ENCODE results near the gene RAPGEF6. TPM values are rescaled to one million over a fixed set of nuclear protein-coding genes. Genes with fewer than 3 reads are reported as not detected.

The RAPGEF6 gene
- total RNA-seq, 4 donors from 2014 or later = 14.0 to 23.7 (median 17.9) TPM

- TF ChIP-seq POLR2A (IDR thresholded peaks at IDR 0.05) (no peak), EP300 (IDR thresholded peaks at IDR 0.05) (no peak), POLR2AphosphoS5 (IDR thresholded peaks at IDR 0.05) (no peak)
- TF ChIP-seq, protein P1, sequence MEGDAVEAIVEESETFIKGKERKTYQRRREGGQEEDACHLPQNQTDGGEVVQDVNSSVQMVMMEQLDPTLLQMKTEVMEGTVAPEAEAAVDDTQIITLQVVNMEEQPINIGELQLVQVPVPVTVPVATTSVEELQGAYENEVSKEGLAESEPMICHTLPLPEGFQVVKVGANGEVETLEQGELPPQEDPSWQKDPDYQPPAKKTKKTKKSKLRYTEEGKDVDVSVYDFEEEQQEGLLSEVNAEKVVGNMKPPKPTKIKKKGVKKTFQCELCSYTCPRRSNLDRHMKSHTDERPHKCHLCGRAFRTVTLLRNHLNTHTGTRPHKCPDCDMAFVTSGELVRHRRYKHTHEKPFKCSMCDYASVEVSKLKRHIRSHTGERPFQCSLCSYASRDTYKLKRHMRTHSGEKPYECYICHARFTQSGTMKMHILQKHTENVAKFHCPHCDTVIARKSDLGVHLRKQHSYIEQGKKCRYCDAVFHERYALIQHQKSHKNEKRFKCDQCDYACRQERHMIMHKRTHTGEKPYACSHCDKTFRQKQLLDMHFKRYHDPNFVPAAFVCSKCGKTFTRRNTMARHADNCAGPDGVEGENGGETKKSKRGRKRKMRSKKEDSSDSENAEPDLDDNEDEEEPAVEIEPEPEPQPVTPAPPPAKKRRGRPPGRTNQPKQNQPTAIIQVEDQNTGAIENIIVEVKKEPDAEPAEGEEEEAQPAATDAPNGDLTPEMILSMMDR (IDR thresholded peaks at IDR 0.05) = no peak
- 12 to 27% methylated on average over 4 of the region's 4 CpGs for WGBS, 2 donors (ENCODE audit: low coverage in 1 of 2)
- Histone ChIP-seq H3K4me3 (no peak overlapping the region), H3K27me3 (no peaks in the 10 kb centered on the region), H3K9me3 (no peaks in the 10 kb centered on the region), H3K4me1 (peaks cover 0 to 30% (median 0%) of the 10 kb centered on the region in 3 donors), H3K27ac (peak overlapping the region in 1 of 4 donors; percentile 31), H3K36me3 (peaks cover 0 to 14% of the 10 kb centered on the region in 2 donors)
- no peak for ATAC-seq
These were observed 248.2 kb downstream of the RAPGEF6 start for GRCh38 chr5:131386779-131387178.

DNA sequence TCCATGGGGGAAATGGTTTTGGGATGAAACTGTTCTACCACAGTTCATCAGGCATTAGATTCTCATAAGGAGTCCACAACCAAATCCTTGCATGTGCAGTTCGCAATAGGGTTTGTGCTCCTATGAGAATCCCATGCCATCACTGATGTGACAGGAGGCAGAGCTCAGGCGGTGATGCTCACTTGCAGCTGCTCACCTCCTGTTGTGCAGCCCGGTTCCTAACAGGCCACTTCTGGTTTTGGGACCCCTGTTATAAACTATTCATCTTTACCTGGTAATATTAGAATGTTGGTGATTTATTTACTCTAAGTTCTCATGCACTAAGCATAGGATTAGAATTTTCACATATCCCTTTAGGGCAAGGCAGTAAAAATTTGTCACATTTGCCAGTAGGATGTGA, 248.9 kb downstream of the RAPGEF6 start:
- H3K27me3 ChIP-seq = no peaks in the 10 kb centered on the region
- peak overlapping the region in 1 of 4 donors; percentile 31 for H3K27ac ChIP-seq
- H3K36me3 ChIP-seq = peaks cover 0 to 8% of the 10 kb centered on the region in 2 donors
- no peak for TF ChIP-seq POLR2A (IDR thresholded peaks at IDR 0.05)
- TF ChIP-seq, protein P1 (IDR thresholded peaks at IDR 0.05) = no peak
- TF ChIP-seq POLR2AphosphoS5 (IDR thresholded peaks at IDR 0.05) = no peak
- TF ChIP-seq EP300 (IDR thresholded peaks at IDR 0.05) = no peak
- WGBS, 2 donors (ENCODE audit: low coverage in 1 of 2) = 83 to 96% methylated on average over 1 to 3 of the region's 3 CpGs
- no peaks in the 10 kb centered on the region for H3K9me3 ChIP-seq
- H3K4me3 ChIP-seq = no peak overlapping the region
- no peak for ATAC-seq
- peaks cover 0 to 37% (median 0%) of the 10 kb centered on the region in 3 donors for H3K4me1 ChIP-seq

- no peaks in the 10 kb centered on the region for H3K9me3 ChIP-seq
- H3K4me3 ChIP-seq = no peak overlapping the region
- no peaks in the 10 kb centered on the region for H3K27me3 ChIP-seq
- peaks cover 0 to 48% (median 0%) of the 10 kb centered on the region in 3 donors for H3K4me1 ChIP-seq
- ATAC-seq = no peak
- no peaks in the 10 kb centered on the region for H3K36me3 ChIP-seq
- no peak overlapping the region for H3K27ac ChIP-seq
- TF ChIP-seq POLR2A (IDR thresholded peaks at IDR 0.05) = no peak
- TF ChIP-seq EP300 (IDR thresholded peaks at IDR 0.05) = no peak
- TF ChIP-seq, protein P1 (IDR thresholded peaks at IDR 0.05) = no peak
- TF ChIP-seq POLR2AphosphoS5 (IDR thresholded peaks at IDR 0.05) = no peak
- 77 to 84% methylated on average over 2 to 3 of the region's 3 CpGs for WGBS, 2 donors (ENCODE audit: low coverage in 1 of 2)
These were observed 250.3 kb downstream of the RAPGEF6 start for GRCh38 chr5:131384616-131385214.

DNA sequence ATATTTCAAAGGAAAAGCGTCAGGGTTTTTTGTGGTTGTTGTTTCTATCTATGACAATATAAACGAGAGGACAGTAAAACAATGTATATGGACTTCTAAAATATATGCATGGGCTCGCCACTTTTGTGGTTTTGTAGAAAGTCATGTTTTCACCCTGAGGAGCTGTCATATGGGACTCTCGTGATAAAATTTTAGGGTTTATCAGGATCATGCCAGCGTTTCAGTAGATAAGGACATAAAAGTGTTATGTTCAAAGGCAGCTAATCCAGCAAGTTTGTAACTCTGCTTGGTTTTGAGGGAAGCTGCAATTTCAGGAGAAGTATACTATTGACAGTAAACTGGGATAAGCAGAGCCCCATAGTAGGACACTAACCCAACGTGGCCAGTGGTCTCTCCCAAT, 250.9 kb downstream of the RAPGEF6 start:
- Histone ChIP-seq H3K27ac (no peak overlapping the region), H3K4me1 (peaks cover 0 to 48% (median 0%) of the 10 kb centered on the region in 3 donors), H3K27me3 (no peaks in the 10 kb centered on the region), H3K36me3 (no peaks in the 10 kb centered on the region), H3K4me3 (no peak overlapping the region), H3K9me3 (no peaks in the 10 kb centered on the region)
- ATAC-seq = no peak
- 87 to 95% methylated on average over 5 to 6 of the region's 6 CpGs for WGBS, 2 donors (ENCODE audit: low coverage in 1 of 2)
- TF ChIP-seq POLR2AphosphoS5 (IDR thresholded peaks at IDR 0.05) (no peak), EP300 (IDR thresholded peaks at IDR 0.05) (no peak), POLR2A (IDR thresholded peaks at IDR 0.05) (no peak)
- TF ChIP-seq, protein P1 (IDR thresholded peaks at IDR 0.05) = no peak
